Panc1 (cell line): ENCODE results near the gene VWA3B.

Experiments used
- CTCF ChIP-seq: fragments of 450-650 bp; IDR thresholded peaks from 2 replicates; pipeline ENCODE4 v1.5.1; 2017; ENCODE audit warnings: mild to moderate bottlenecking
- POLR2AphosphoS5 ChIP-seq: IDR thresholded peaks from 2 replicates; pipeline ENCODE4 v1.6.1; 2012; ENCODE audit warnings: mild to moderate bottlenecking, low read depth, low read length, moderate library complexity
- SIN3A ChIP-seq: IDR thresholded peaks from 2 replicates; pipeline ENCODE4 v1.6.1; 2012; ENCODE audit warnings: low read depth, mild to moderate bottlenecking, low read length, moderate library complexity, borderline replicate concordance; ENCODE audit not compliant: insufficient read depth

- TF ChIP-seq CTCF (no peak), SIN3A (no peak), POLR2AphosphoS5 (no peak)
Observed at GRCh38 chr2:98254504-98255059, 167.6 kb downstream of the VWA3B start.
